ENCODE measurements around the gene MREG. TPM values are rescaled to one million over a fixed set of nuclear protein-coding genes. Genes with fewer than 3 reads are reported as not detected.

The MREG gene
- total and polyA plus RNA-seq, 5 donors from 2014 or later: 0.75 to 10.8 (median 2.4) TPM

- Histone ChIP-seq H3K4me1 (ENCODE audit: control insufficient read depth, insufficient read depth, low read length, poor library complexity, severe bottlenecking) (no peaks in the 10 kb centered on the region), H3K27ac (ENCODE audit: insufficient read depth, low read length, poor library complexity, severe bottlenecking) (no peak overlapping the region), H3K9me3 (ENCODE audit: control insufficient read depth in 2 of 2, low read length in 2 of 2) (no peaks in the 10 kb centered on the region), H3K36me3 (ENCODE audit: control insufficient read depth, insufficient read depth, low read length) (no peaks in the 10 kb centered on the region), H3K4me3 (ENCODE audit: low read depth, low read length) (no peak overlapping the region), H3K27me3 (ENCODE audit: control insufficient read depth, insufficient read depth, low read length) (peaks cover 9% of the 10 kb centered on the region)
- peaks cover 22% of the 10 kb centered on the region for H3K27me3 Mint-ChIP-seq
- H3K9me3 Mint-ChIP-seq: no peaks in the 10 kb centered on the region
- ATAC-seq (ENCODE audit: low read depth in 2 of 2): no peak
- peaks cover 0 to 5% (median 2%) of the 10 kb centered on the region in 4 donors for H3K4me1 Mint-ChIP-seq
- peak overlapping the region in 1 of 4 donors; percentile 21 for H3K4me3 Mint-ChIP-seq
- no peaks in the 10 kb centered on the region for H3K36me3 Mint-ChIP-seq
- DNase-seq: no peak
- H3K27ac Mint-ChIP-seq: no peak overlapping the region
These were observed 112.5 kb downstream of the MREG start for GRCh38 chr2:215900843-215901242.

- Histone ChIP-seq H3K4me1 (ENCODE audit: control insufficient read depth, insufficient read depth, low read length, poor library complexity, severe bottlenecking) (no peaks in the 10 kb centered on the region), H3K36me3 (ENCODE audit: control insufficient read depth, insufficient read depth, low read length) (no peaks in the 10 kb centered on the region), H3K27ac (ENCODE audit: insufficient read depth, low read length, poor library complexity, severe bottlenecking) (no peak overlapping the region), H3K4me3 (ENCODE audit: low read depth, low read length) (no peak overlapping the region), H3K9me3 (ENCODE audit: control insufficient read depth in 2 of 2, low read length in 2 of 2) (no peaks in the 10 kb centered on the region), H3K27me3 (ENCODE audit: control insufficient read depth, insufficient read depth, low read length) (peaks cover 9% of the 10 kb centered on the region)
- Mint-ChIP-seq H3K27ac (no peak overlapping the region), H3K27me3 (peaks cover 24% of the 10 kb centered on the region), H3K36me3 (no peaks in the 10 kb centered on the region), H3K9me3 (no peaks in the 10 kb centered on the region), H3K4me3 (no peak overlapping the region), H3K4me1 (peaks cover 0 to 5% (median 2%) of the 10 kb centered on the region in 4 donors)
- ATAC-seq (ENCODE audit: low read depth in 2 of 2): no peak
- no peak for DNase-seq
These were observed 113.1 kb downstream of the MREG start for GRCh38 chr2:215900203-215900611.

GRCh38 chr2:215899141-215900074 is 113.9 kb downstream of the MREG start:
- no peaks in the 10 kb centered on the region for H3K36me3 ChIP-seq (ENCODE audit: control insufficient read depth, insufficient read depth, low read length)
- H3K9me3 ChIP-seq (ENCODE audit: control insufficient read depth in 2 of 2, low read length in 2 of 2): no peaks in the 10 kb centered on the region
- no peaks in the 10 kb centered on the region for H3K9me3 Mint-ChIP-seq
- H3K4me3 Mint-ChIP-seq: no peak overlapping the region
- H3K36me3 Mint-ChIP-seq: no peaks in the 10 kb centered on the region
- DNase-seq (no peak), ATAC-seq (ENCODE audit: low read depth in 2 of 2) (no peak)
- peaks cover 9% of the 10 kb centered on the region for H3K27me3 ChIP-seq (ENCODE audit: control insufficient read depth, insufficient read depth, low read length)
- peaks cover 24% of the 10 kb centered on the region for H3K27me3 Mint-ChIP-seq
- H3K4me3 ChIP-seq (ENCODE audit: low read depth, low read length): no peak overlapping the region
- no peak overlapping the region for H3K27ac Mint-ChIP-seq
- H3K4me1 Mint-ChIP-seq: peaks cover 0 to 5% (median 2%) of the 10 kb centered on the region in 4 donors
- H3K27ac ChIP-seq (ENCODE audit: insufficient read depth, low read length, poor library complexity, severe bottlenecking): no peak overlapping the region
- no peaks in the 10 kb centered on the region for H3K4me1 ChIP-seq (ENCODE audit: control insufficient read depth, insufficient read depth, low read length, poor library complexity, severe bottlenecking)

DNA sequence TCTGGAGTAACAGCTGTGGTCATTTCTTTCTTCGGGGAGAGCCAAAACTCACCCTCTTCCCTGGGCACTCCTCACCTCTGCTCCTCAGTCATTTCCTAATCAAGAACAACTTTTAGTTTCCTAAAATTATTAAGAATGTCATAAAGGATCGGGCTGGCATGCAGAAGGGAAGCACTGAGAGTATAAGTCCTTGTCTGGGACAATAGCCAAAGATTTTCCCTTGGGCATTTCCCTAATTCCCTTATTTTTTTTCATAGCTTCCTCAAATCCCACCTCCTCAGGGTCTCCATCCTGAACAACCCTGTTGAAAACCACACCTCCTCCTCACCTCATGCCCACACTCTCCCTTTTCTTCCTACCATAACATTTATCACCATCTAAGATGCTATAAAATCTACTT is 115.0 kb downstream of the MREG start:
- H3K27me3 Mint-ChIP-seq: peaks cover 26% of the 10 kb centered on the region
- Histone ChIP-seq H3K36me3 (ENCODE audit: control insufficient read depth, insufficient read depth, low read length) (no peaks in the 10 kb centered on the region), H3K4me3 (ENCODE audit: low read depth, low read length) (no peak overlapping the region), H3K4me1 (ENCODE audit: control insufficient read depth, insufficient read depth, low read length, poor library complexity, severe bottlenecking) (no peaks in the 10 kb centered on the region), H3K27me3 (ENCODE audit: control insufficient read depth, insufficient read depth, low read length) (peaks cover 7% of the 10 kb centered on the region), H3K27ac (ENCODE audit: insufficient read depth, low read length, poor library complexity, severe bottlenecking) (no peak overlapping the region), H3K9me3 (ENCODE audit: control insufficient read depth in 2 of 2, low read length in 2 of 2) (no peaks in the 10 kb centered on the region)
- ATAC-seq (ENCODE audit: low read depth in 2 of 2): no peak
- H3K4me1 Mint-ChIP-seq: peaks cover 0 to 5% (median 2%) of the 10 kb centered on the region in 4 donors
- H3K4me3 Mint-ChIP-seq: no peak overlapping the region
- H3K27ac Mint-ChIP-seq: no peak overlapping the region
- H3K9me3 Mint-ChIP-seq: no peaks in the 10 kb centered on the region
- H3K36me3 Mint-ChIP-seq: no peaks in the 10 kb centered on the region
- no peak for DNase-seq

- H3K4me1 ChIP-seq (ENCODE audit: control insufficient read depth, insufficient read depth, low read length, poor library complexity, severe bottlenecking): no peaks in the 10 kb centered on the region
- ATAC-seq (ENCODE audit: low read depth in 2 of 2) (no peak), DNase-seq (no peak)
- no peak overlapping the region for H3K4me3 ChIP-seq (ENCODE audit: low read depth, low read length)
- H3K36me3 Mint-ChIP-seq: no peaks in the 10 kb centered on the region
- no peak overlapping the region for H3K27ac Mint-ChIP-seq
- peaks cover 0 to 5% (median 2%) of the 10 kb centered on the region in 4 donors for H3K4me1 Mint-ChIP-seq
- no peaks in the 10 kb centered on the region for H3K9me3 ChIP-seq (ENCODE audit: control insufficient read depth in 2 of 2, low read length in 2 of 2)
- no peaks in the 10 kb centered on the region for H3K9me3 Mint-ChIP-seq
- H3K27me3 Mint-ChIP-seq: peaks cover 22% of the 10 kb centered on the region
- H3K36me3 ChIP-seq (ENCODE audit: control insufficient read depth, insufficient read depth, low read length): no peaks in the 10 kb centered on the region
- no peak overlapping the region for H3K4me3 Mint-ChIP-seq
- H3K27me3 ChIP-seq (ENCODE audit: control insufficient read depth, insufficient read depth, low read length): no peaks in the 10 kb centered on the region
- H3K27ac ChIP-seq (ENCODE audit: insufficient read depth, low read length, poor library complexity, severe bottlenecking): no peak overlapping the region
These were observed 116.4 kb downstream of the MREG start for GRCh38 chr2:215896921-215897320.

DNA sequence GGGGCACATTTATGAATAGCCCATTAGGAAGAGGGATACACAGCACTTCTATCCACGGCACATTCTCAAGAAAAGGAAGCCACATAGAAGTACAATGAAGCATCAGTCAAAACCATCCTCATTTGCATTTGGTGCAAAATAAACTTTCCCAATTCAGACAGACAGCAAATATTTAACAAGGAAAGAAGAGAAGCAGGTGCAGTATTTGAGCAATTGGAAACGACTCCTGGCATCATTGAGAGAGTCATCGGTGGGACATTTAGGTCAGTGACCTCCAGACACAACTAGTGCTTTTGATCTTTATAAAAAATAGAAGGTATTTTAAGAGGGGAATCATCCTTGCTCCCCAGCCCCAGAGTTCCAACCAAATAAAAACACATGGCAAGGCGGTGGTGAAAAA is 118.0 kb downstream of the MREG start:
- Histone ChIP-seq H3K27me3 (ENCODE audit: control insufficient read depth, insufficient read depth, low read length) (no peaks in the 10 kb centered on the region), H3K36me3 (ENCODE audit: control insufficient read depth, insufficient read depth, low read length) (no peaks in the 10 kb centered on the region), H3K4me1 (ENCODE audit: control insufficient read depth, insufficient read depth, low read length, poor library complexity, severe bottlenecking) (no peaks in the 10 kb centered on the region), H3K27ac (ENCODE audit: insufficient read depth, low read length, poor library complexity, severe bottlenecking) (no peak overlapping the region), H3K4me3 (ENCODE audit: low read depth, low read length) (no peak overlapping the region), H3K9me3 (ENCODE audit: control insufficient read depth in 2 of 2, low read length in 2 of 2) (no peaks in the 10 kb centered on the region)
- no peaks in the 10 kb centered on the region for H3K4me1 Mint-ChIP-seq
- no peak for DNase-seq
- no peak for ATAC-seq (ENCODE audit: low read depth in 2 of 2)
- H3K36me3 Mint-ChIP-seq: no peaks in the 10 kb centered on the region
- peaks cover 0 to 1% (median 0%) of the 10 kb centered on the region in 7 donors for H3K9me3 Mint-ChIP-seq
- no peak overlapping the region for H3K4me3 Mint-ChIP-seq
- H3K27me3 Mint-ChIP-seq: peaks cover 19% of the 10 kb centered on the region
- H3K27ac Mint-ChIP-seq: no peak overlapping the region

Other genes with a start within 250 kb of the MREG start
- 28.0 TPM for gene PECR, start 68.3 kb upstream of the MREG start, total RNA-seq
- gene PECR, start 68.3 kb upstream of the MREG start, polyA plus RNA-seq: 10 to 100 TPM; 43.2 to 73.8 (median 49.0) TPM
- gene TMEM169, start 68.4 kb upstream of the MREG start, total RNA-seq: 4.6 TPM
- 10 to 100 TPM in 1 of 4 donors, 1 to 10 TPM in 3; 7.0 to 12.8 (median 8.7) TPM for gene TMEM169, start 68.4 kb upstream of the MREG start, polyA plus RNA-seq
- 178 TPM for gene XRCC5, start 95.8 kb upstream of the MREG start, total RNA-seq
- gene XRCC5, start 95.8 kb upstream of the MREG start, polyA plus RNA-seq: 100 to 1,000 TPM; 272 to 336 (median 287) TPM